ENCODE results near the gene FN1.

GRCh38 chr2:215380699-215381098 is 55.2 kb downstream of the FN1 start:
- no peak for TF ChIP-seq GATA2 (IDR thresholded peaks at IDR 0.05; ENCODE audit: low read depth, low read length)
- TF ChIP-seq GATA3 (IDR thresholded peaks at IDR 0.05; ENCODE audit: low read depth, low read length): no peak

All from SH-SY5Y (cell line).